ENCODE results near the gene BPIFB4.

Gene BPIFB4

GRCh38 chr20:33079259-33079658, at the start of gene BPIFB4:
TSS of gene BPIFB4 (plus strand) at chr20:33079643. CDS start at chr20:33081527, 1,884 bp downstream.
- no peaks in the 10 kb centered on the region for H3K27me3 ChIP-seq (ENCODE audit: control insufficient read depth, insufficient read depth, low read length)

GRCh38 chr20:33030076-33030475, 49.4 kb upstream of the BPIFB4 start:
- peaks cover 4% of the 10 kb centered on the region; the same call in 1 of the 2 replicates for H3K27me3 ChIP-seq (ENCODE audit: control insufficient read depth, insufficient read depth, low read length)
- H3K27ac ChIP-seq (ENCODE audit: low read depth, low read length) = no peak overlapping the region
- H3K4me1 ChIP-seq (ENCODE audit: control insufficient read depth, insufficient read depth, low read length) = no peaks in the 10 kb centered on the region
- no peak overlapping the region for H3K9ac ChIP-seq (ENCODE audit: low read length)
- H3K9me3 ChIP-seq (ENCODE audit: control insufficient read depth, insufficient read depth, low read depth, low read length) = no peaks in the 10 kb centered on the region
- H3K36me3 ChIP-seq (ENCODE audit: control insufficient read depth, insufficient read depth, low read length) = no peaks in the 10 kb centered on the region
- no peak overlapping the region for H3K4me3 ChIP-seq (ENCODE audit: low read depth, low read length)

More at GRCh38 chr20:33079259-33079658, at the start of gene BPIFB4:
- H3K4me3 ChIP-seq (ENCODE audit: low read depth, low read length) = no peak within 1 kb of the TSS
- peaks cover 3% of the 10 kb centered on the region; the same call in 1 of the 2 replicates for H3K4me1 ChIP-seq (ENCODE audit: control insufficient read depth, insufficient read depth, low read length)
- H3K36me3 ChIP-seq (ENCODE audit: control insufficient read depth, insufficient read depth, low read length) = no peaks in the 10 kb centered on the region
- H3K27ac ChIP-seq (ENCODE audit: low read depth, low read length) = no peak within 1 kb of the TSS
- no peaks in the 10 kb centered on the region for H3K9me3 ChIP-seq (ENCODE audit: control insufficient read depth, insufficient read depth, low read depth, low read length)
- H3K9ac ChIP-seq (ENCODE audit: low read length) = no peak within 1 kb of the TSS

- H3K27ac ChIP-seq (ENCODE audit: low read depth, low read length) = no peak overlapping the region
- no peaks in the 10 kb centered on the region for H3K36me3 ChIP-seq (ENCODE audit: control insufficient read depth, insufficient read depth, low read length)
- H3K4me3 ChIP-seq (ENCODE audit: low read depth, low read length) = no peak overlapping the region
- H3K9ac ChIP-seq (ENCODE audit: low read length) = no peak overlapping the region
- no peaks in the 10 kb centered on the region for H3K9me3 ChIP-seq (ENCODE audit: control insufficient read depth, insufficient read depth, low read depth, low read length)
- no peaks in the 10 kb centered on the region for H3K4me1 ChIP-seq (ENCODE audit: control insufficient read depth, insufficient read depth, low read length)
- H3K27me3 ChIP-seq (ENCODE audit: control insufficient read depth, insufficient read depth, low read length) = peaks cover 4% of the 10 kb centered on the region; the same call in 1 of the 2 replicates
These were observed 48.9 kb upstream of the BPIFB4 start for GRCh38 chr20:33030569-33030968.

GRCh38 chr20:33031531-33031930, 47.9 kb upstream of the BPIFB4 start, which contains the start of gene BPIFB6:
TSS of gene BPIFB6 (plus strand) at chr20:33031648. CDS start at chr20:33031648, 0 bp downstream.
- Histone ChIP-seq H3K4me3 (ENCODE audit: low read depth, low read length) (no peak within 1 kb of the TSS), H3K27ac (ENCODE audit: low read depth, low read length) (no peak within 1 kb of the TSS), H3K4me1 (ENCODE audit: control insufficient read depth, insufficient read depth, low read length) (no peaks in the 10 kb centered on the region), H3K9ac (ENCODE audit: low read length) (no peak within 1 kb of the TSS), H3K27me3 (ENCODE audit: control insufficient read depth, insufficient read depth, low read length) (peaks cover 4% of the 10 kb centered on the region; the same call in 1 of the 2 replicates), H3K36me3 (ENCODE audit: control insufficient read depth, insufficient read depth, low read length) (no peaks in the 10 kb centered on the region), H3K9me3 (ENCODE audit: control insufficient read depth, insufficient read depth, low read depth, low read length) (no peaks in the 10 kb centered on the region)

- Histone ChIP-seq H3K27ac (ENCODE audit: low read depth, low read length) (no peak overlapping the region), H3K9ac (ENCODE audit: low read length) (no peak overlapping the region), H3K4me1 (ENCODE audit: control insufficient read depth, insufficient read depth, low read length) (no peaks in the 10 kb centered on the region), H3K9me3 (ENCODE audit: control insufficient read depth, insufficient read depth, low read depth, low read length) (no peaks in the 10 kb centered on the region), H3K4me3 (ENCODE audit: low read depth, low read length) (no peak overlapping the region), H3K36me3 (ENCODE audit: control insufficient read depth, insufficient read depth, low read length) (no peaks in the 10 kb centered on the region), H3K27me3 (ENCODE audit: control insufficient read depth, insufficient read depth, low read length) (peaks cover 4% of the 10 kb centered on the region; the same call in 1 of the 2 replicates)
These were observed 46.9 kb upstream of the BPIFB4 start for GRCh38 chr20:33032555-33032954.

- Histone ChIP-seq H3K9me3 (ENCODE audit: control insufficient read depth, insufficient read depth, low read depth, low read length) (no peaks in the 10 kb centered on the region), H3K9ac (ENCODE audit: low read length) (no peak overlapping the region), H3K27ac (ENCODE audit: low read depth, low read length) (no peak overlapping the region), H3K36me3 (ENCODE audit: control insufficient read depth, insufficient read depth, low read length) (no peaks in the 10 kb centered on the region), H3K4me3 (ENCODE audit: low read depth, low read length) (no peak overlapping the region), H3K27me3 (ENCODE audit: control insufficient read depth, insufficient read depth, low read length) (peaks cover 4% of the 10 kb centered on the region; the same call in 1 of the 2 replicates), H3K4me1 (ENCODE audit: control insufficient read depth, insufficient read depth, low read length) (no peaks in the 10 kb centered on the region)
These were observed 46.1 kb upstream of the BPIFB4 start for GRCh38 chr20:33033381-33033780.

GRCh38 chr20:33034115-33034514, 45.3 kb upstream of the BPIFB4 start:
- H3K4me1 ChIP-seq (ENCODE audit: control insufficient read depth, insufficient read depth, low read length) = no peaks in the 10 kb centered on the region
- no peaks in the 10 kb centered on the region for H3K9me3 ChIP-seq (ENCODE audit: control insufficient read depth, insufficient read depth, low read depth, low read length)
- no peaks in the 10 kb centered on the region for H3K36me3 ChIP-seq (ENCODE audit: control insufficient read depth, insufficient read depth, low read length)
- no peak overlapping the region for H3K4me3 ChIP-seq (ENCODE audit: low read depth, low read length)
- peaks cover 7% of the 10 kb centered on the region; the same call in 1 of the 2 replicates for H3K27me3 ChIP-seq (ENCODE audit: control insufficient read depth, insufficient read depth, low read length)
- H3K27ac ChIP-seq (ENCODE audit: low read depth, low read length) = no peak overlapping the region
- H3K9ac ChIP-seq (ENCODE audit: low read length) = no peak overlapping the region

GRCh38 chr20:33034901-33035492, 44.4 kb upstream of the BPIFB4 start:
- Histone ChIP-seq H3K9ac (ENCODE audit: low read length) (no peak overlapping the region), H3K27ac (ENCODE audit: low read depth, low read length) (no peak overlapping the region), H3K9me3 (ENCODE audit: control insufficient read depth, insufficient read depth, low read depth, low read length) (no peaks in the 10 kb centered on the region), H3K4me3 (ENCODE audit: low read depth, low read length) (no peak overlapping the region), H3K36me3 (ENCODE audit: control insufficient read depth, insufficient read depth, low read length) (no peaks in the 10 kb centered on the region), H3K27me3 (ENCODE audit: control insufficient read depth, insufficient read depth, low read length) (peaks cover 13% of the 10 kb centered on the region; the same call in 1 of the 2 replicates), H3K4me1 (ENCODE audit: control insufficient read depth, insufficient read depth, low read length) (no peaks in the 10 kb centered on the region)

GRCh38 chr20:33037456-33037855, 42.0 kb upstream of the BPIFB4 start:
- H3K36me3 ChIP-seq (ENCODE audit: control insufficient read depth, insufficient read depth, low read length) = no peaks in the 10 kb centered on the region

GRCh38 chr20:33038243-33038642, 41.2 kb upstream of the BPIFB4 start:
- no peaks in the 10 kb centered on the region for H3K36me3 ChIP-seq (ENCODE audit: control insufficient read depth, insufficient read depth, low read length)

More at GRCh38 chr20:33037456-33037855, 42.0 kb upstream of the BPIFB4 start:
- Histone ChIP-seq H3K9ac (ENCODE audit: low read length) (no peak overlapping the region), H3K4me3 (ENCODE audit: low read depth, low read length) (no peak overlapping the region), H3K9me3 (ENCODE audit: control insufficient read depth, insufficient read depth, low read depth, low read length) (no peaks in the 10 kb centered on the region), H3K27me3 (ENCODE audit: control insufficient read depth, insufficient read depth, low read length) (peaks cover 15% of the 10 kb centered on the region; the same call in 1 of the 2 replicates), H3K4me1 (ENCODE audit: control insufficient read depth, insufficient read depth, low read length) (no peaks in the 10 kb centered on the region), H3K27ac (ENCODE audit: low read depth, low read length) (no peak overlapping the region)

GRCh38 chr20:33042430-33042829, 37.0 kb upstream of the BPIFB4 start:
- Histone ChIP-seq H3K4me3 (ENCODE audit: low read depth, low read length) (no peak overlapping the region), H3K27ac (ENCODE audit: low read depth, low read length) (no peak overlapping the region), H3K36me3 (ENCODE audit: control insufficient read depth, insufficient read depth, low read length) (no peaks in the 10 kb centered on the region), H3K9ac (ENCODE audit: low read length) (no peak overlapping the region), H3K9me3 (ENCODE audit: control insufficient read depth, insufficient read depth, low read depth, low read length) (peaks cover 31% of the 10 kb centered on the region), H3K27me3 (ENCODE audit: control insufficient read depth, insufficient read depth, low read length) (peaks cover 11% of the 10 kb centered on the region; the same call in 1 of the 2 replicates), H3K4me1 (ENCODE audit: control insufficient read depth, insufficient read depth, low read length) (no peaks in the 10 kb centered on the region)

More at GRCh38 chr20:33038243-33038642, 41.2 kb upstream of the BPIFB4 start:
- Histone ChIP-seq H3K9ac (ENCODE audit: low read length) (no peak overlapping the region), H3K4me1 (ENCODE audit: control insufficient read depth, insufficient read depth, low read length) (no peaks in the 10 kb centered on the region), H3K27me3 (ENCODE audit: control insufficient read depth, insufficient read depth, low read length) (peaks cover 15% of the 10 kb centered on the region; the same call in 1 of the 2 replicates), H3K27ac (ENCODE audit: low read depth, low read length) (no peak overlapping the region), H3K9me3 (ENCODE audit: control insufficient read depth, insufficient read depth, low read depth, low read length) (no peaks in the 10 kb centered on the region), H3K4me3 (ENCODE audit: low read depth, low read length) (no peak overlapping the region)
